A673 (cell line): ENCODE data around the gene WASF2. TPM values are rescaled to one million over a fixed set of nuclear protein-coding genes. Genes with fewer than 3 reads are reported as not detected.

Experiments
- BruUV-seq: library from RNA; stranded (reverse); fragments of 400-500 nt; replicated peaks from 2 replicates; lab custom pipeline; 2021; lab: Mats Ljungman, UMichigan
- CTCF ChIA-PET: fragments of 300-600 bp; sonication (Branson Sonifier 250); formaldehyde crosslinking; loops from one replicate; lab custom pipeline; 2022; ENCODE audit warnings: antibody characterized with exemption; lab: Charles Lee
- POLR2A ChIA-PET: fragments of 300-600 bp; sonication (Branson Sonifier 250); formaldehyde crosslinking; loops from one replicate; lab custom pipeline; 2022; ENCODE audit warnings: antibody characterized with exemption; ENCODE audit not compliant: low non-redundant PET; lab: Charles Lee
- DNase-seq: peaks from one replicate; pipeline ENCODE4 v3.0.0-alpha.2; 2015; ENCODE audit warnings: low spot score
- H3K27ac ChIP-seq: fragments of 200-600 bp; sonication (generic); 2 replicates; pipeline ENCODE4 v1.5.1; 2016; ENCODE audit warnings: mixed run types, low read depth, mild to moderate bottlenecking, mixed read lengths, antibody characterized with exemption, low read length; ENCODE audit not compliant: poor library complexity, severe bottlenecking
- H3K27me3 ChIP-seq: fragments of 200-600 bp; sonication (generic); replicated peaks from 2 replicates; pipeline ENCODE4 v1.6.1; 2017; ENCODE audit warnings: mixed run types, low read depth, mild to moderate bottlenecking, mixed read lengths, antibody characterized with exemption, low read length; ENCODE audit not compliant: insufficient read depth, poor library complexity
- H3K36me3 ChIP-seq: fragments of 200-600 bp; sonication (generic); 2 replicates; pipeline ENCODE4 v1.6.1; 2016; ENCODE audit warnings: mixed run types, mild to moderate bottlenecking, mixed read lengths, antibody characterized with exemption, low read length; ENCODE audit not compliant: insufficient read depth, poor library complexity, severe bottlenecking
- H3K4me1 ChIP-seq: fragments of 200-600 bp; sonication (generic); 2 replicates; pipeline ENCODE4 v1.6.1; 2017; ENCODE audit warnings: mixed run types, mild to moderate bottlenecking, mixed read lengths, antibody characterized with exemption, low read length; ENCODE audit not compliant: insufficient read depth, poor library complexity, severe bottlenecking
- H3K4me3 ChIP-seq: fragments of 200-600 bp; sonication (generic); 2 replicates; pipeline ENCODE4 v1.5.1; 2016; ENCODE audit warnings: low read depth, mixed run types, mild to moderate bottlenecking, mixed read lengths, low read length; ENCODE audit not compliant: poor library complexity, severe bottlenecking
- H3K9me3 ChIP-seq: fragments of 200-600 bp; sonication (generic); 2 replicates; pipeline ENCODE4 v1.6.1; 2016; ENCODE audit warnings: mixed run types, low read depth, mild to moderate bottlenecking, mixed read lengths, antibody characterized with exemption, low read length; ENCODE audit not compliant: poor library complexity, severe bottlenecking
- EZH2 ChIP-seq: fragments of 200-600 bp; sonication (generic); IDR thresholded peaks from 2 replicates; pipeline ENCODE4 v1.6.1; 2017; ENCODE audit warnings: borderline replicate concordance, low read depth, mild to moderate bottlenecking, mixed read lengths, antibody characterized with exemption, low read length; ENCODE audit not compliant: poor library complexity, severe bottlenecking
- intact Hi-C: fragments of 100-400 bp; cut with micrococcal nuclease; formaldehyde crosslinking; loops from one replicate; pipeline ENCODE4 v1.10.0; 2022; ENCODE audit not compliant: unreplicated experiment
- total RNA-seq: library from RNA; stranded (reverse); gene quantifications from 2 replicates; pipeline ENCODE4 v1.2.3, GENCODE V29; 2021
- TF ChIP-seq, protein P1 (sequence below): fragments of 300-800, 200-600 bp; sonication (generic); conservative IDR thresholded peaks from 2 replicates; pipeline ENCODE4 v1.5.1; 2017; ENCODE audit warnings: low read depth, mild to moderate bottlenecking, antibody characterized with exemption, low read length, moderate library complexity, mixed read lengths

The WASF2 gene
- total RNA-seq, 1 experiment from 2014 or later, result 133 TPM

GRCh38 chr1:27361044-27361402 lies 128.9 kb downstream of the WASF2 start:
- CTCF ChIA-PET, result no interaction called here
- no peak overlapping the region for H3K27ac ChIP-seq
- POLR2A ChIA-PET, result no interaction called here
- TF ChIP-seq EZH2, result no peak
- TF ChIP-seq, protein P1, sequence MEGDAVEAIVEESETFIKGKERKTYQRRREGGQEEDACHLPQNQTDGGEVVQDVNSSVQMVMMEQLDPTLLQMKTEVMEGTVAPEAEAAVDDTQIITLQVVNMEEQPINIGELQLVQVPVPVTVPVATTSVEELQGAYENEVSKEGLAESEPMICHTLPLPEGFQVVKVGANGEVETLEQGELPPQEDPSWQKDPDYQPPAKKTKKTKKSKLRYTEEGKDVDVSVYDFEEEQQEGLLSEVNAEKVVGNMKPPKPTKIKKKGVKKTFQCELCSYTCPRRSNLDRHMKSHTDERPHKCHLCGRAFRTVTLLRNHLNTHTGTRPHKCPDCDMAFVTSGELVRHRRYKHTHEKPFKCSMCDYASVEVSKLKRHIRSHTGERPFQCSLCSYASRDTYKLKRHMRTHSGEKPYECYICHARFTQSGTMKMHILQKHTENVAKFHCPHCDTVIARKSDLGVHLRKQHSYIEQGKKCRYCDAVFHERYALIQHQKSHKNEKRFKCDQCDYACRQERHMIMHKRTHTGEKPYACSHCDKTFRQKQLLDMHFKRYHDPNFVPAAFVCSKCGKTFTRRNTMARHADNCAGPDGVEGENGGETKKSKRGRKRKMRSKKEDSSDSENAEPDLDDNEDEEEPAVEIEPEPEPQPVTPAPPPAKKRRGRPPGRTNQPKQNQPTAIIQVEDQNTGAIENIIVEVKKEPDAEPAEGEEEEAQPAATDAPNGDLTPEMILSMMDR, result no peak
- peaks cover 4% of the 10 kb centered on the region for H3K4me1 ChIP-seq
- no peaks in the 10 kb centered on the region for H3K36me3 ChIP-seq
- no peaks in the 10 kb centered on the region for H3K27me3 ChIP-seq
- intact Hi-C loops, result no loop called here
- DNase-seq, result no peak
- no peak overlapping the region for H3K4me3 ChIP-seq
- H3K9me3 ChIP-seq, result no peaks in the 10 kb centered on the region
- no TSS peak for BruUV-seq

GRCh38 chr1:27360159-27361043 lies 129.6 kb downstream of the WASF2 start:
- no peak for DNase-seq
- no peaks in the 10 kb centered on the region for H3K9me3 ChIP-seq
- ChIA-PET POLR2A (no interaction called here), CTCF (no interaction called here)
- no peaks in the 10 kb centered on the region for H3K27me3 ChIP-seq
- no TSS peak for BruUV-seq
- no peaks in the 10 kb centered on the region for H3K36me3 ChIP-seq
- TF ChIP-seq EZH2, result no peak
- no peak overlapping the region for H3K4me3 ChIP-seq
- H3K27ac ChIP-seq, result no peak overlapping the region
- intact Hi-C loops, result no loop called here
- H3K4me1 ChIP-seq, result peaks cover 4% of the 10 kb centered on the region

GRCh38 chr1:27359822-27360158 lies 130.2 kb downstream of the WASF2 start:
- ChIA-PET POLR2A (no interaction called here), CTCF (no interaction called here)
- H3K4me1 ChIP-seq, result no peaks in the 10 kb centered on the region
- no peaks in the 10 kb centered on the region for H3K27me3 ChIP-seq
- no peaks in the 10 kb centered on the region for H3K36me3 ChIP-seq
- DNase-seq, result no peak
- TF ChIP-seq EZH2, result no peak
- TF ChIP-seq, protein P1, result no peak
- H3K27ac ChIP-seq, result no peak overlapping the region
- intact Hi-C loops, result no loop called here
- BruUV-seq, result no TSS peak
- no peaks in the 10 kb centered on the region for H3K9me3 ChIP-seq
- no peak overlapping the region for H3K4me3 ChIP-seq

GRCh38 chr1:27358928-27359313 lies 131.0 kb downstream of the WASF2 start:
- intact Hi-C loops, result no loop called here
- Histone ChIP-seq H3K36me3 (no peaks in the 10 kb centered on the region), H3K9me3 (no peaks in the 10 kb centered on the region), H3K4me3 (no peak overlapping the region), H3K27me3 (no peaks in the 10 kb centered on the region), H3K27ac (no peak overlapping the region), H3K4me1 (no peaks in the 10 kb centered on the region)
- CTCF ChIA-PET, result no interaction called here
- POLR2A ChIA-PET, result no interaction called here
- TF ChIP-seq, protein P1, result no peak
- TF ChIP-seq EZH2, result no peak
- no peak for DNase-seq
- BruUV-seq, result no TSS peak
